Hepatocyte (in vitro differentiated cells): ENCODE data around the gene MLST8. TPM values are rescaled to one million over a fixed set of nuclear protein-coding genes. Genes with fewer than 3 reads are reported as not detected.

Source experiments
- DNase-seq: peaks from one replicate; pipeline ENCODE4 v3.0.0-alpha.2; 2016; ENCODE audit warnings: low spot score
- H2AFZ ChIP-seq: fragments of 200-600 bp; sonication (generic); 2 replicates; pipeline ENCODE4 v1.6.0; 2016; ENCODE audit warnings: antibody characterized with exemption, mild to moderate bottlenecking
- H3K27ac ChIP-seq: fragments of 200-600 bp; sonication (generic); 2 replicates; pipeline ENCODE4 v1.5.1; 2016; ENCODE audit warnings: mild to moderate bottlenecking
- H3K27me3 ChIP-seq: fragments of 200-600 bp; sonication (generic); 2 replicates; pipeline ENCODE4 v1.6.1; 2016
- H3K36me3 ChIP-seq: fragments of 200-600 bp; sonication (generic); replicated peaks from 2 replicates; pipeline ENCODE4 v1.5.1; 2016; ENCODE audit warnings: low read depth; ENCODE audit not compliant: insufficient read depth
- H3K4me1 ChIP-seq: fragments of 200-600 bp; sonication (generic); 2 replicates; pipeline ENCODE4 v1.5.1; 2016; ENCODE audit warnings: mild to moderate bottlenecking, moderate library complexity; ENCODE audit not compliant: insufficient read depth
- H3K4me2 ChIP-seq: fragments of 200-600 bp; sonication (generic); 2 replicates; pipeline ENCODE4 v1.6.0; 2016
- H3K4me3 ChIP-seq: fragments of 200-600 bp; sonication (generic); 2 replicates; pipeline ENCODE4 v1.5.1; 2016; ENCODE audit warnings: mild to moderate bottlenecking
- H3K79me2 ChIP-seq: fragments of 200-600 bp; sonication (generic); 2 replicates; pipeline ENCODE4 v1.6.0; 2017; ENCODE audit warnings: mild to moderate bottlenecking
- H3K9me2 ChIP-seq: fragments of 200-600 bp; sonication (generic); replicated peaks from 2 replicates; pipeline ENCODE4 v1.6.0; 2017; ENCODE audit warnings: mild to moderate bottlenecking; ENCODE audit not compliant: insufficient read depth
- H3K9me3 ChIP-seq: fragments of 200-600 bp; sonication (generic); 2 replicates; pipeline ENCODE4 v1.5.1; 2016; ENCODE audit warnings: low read depth, mild to moderate bottlenecking
- H4K20me1 ChIP-seq: fragments of 200-600 bp; sonication (generic); 2 replicates; pipeline ENCODE4 v1.6.0; 2016; ENCODE audit warnings: mild to moderate bottlenecking; ENCODE audit not compliant: insufficient read depth, poor library complexity, severe bottlenecking
- CTCF ChIP-seq: fragments of 200-600 bp; sonication (generic); IDR thresholded peaks from 2 replicates; pipeline ENCODE4 v1.5.1; 2016; ENCODE audit warnings: antibody characterized with exemption, mild to moderate bottlenecking; ENCODE audit not compliant: poor library complexity
- EZH2 ChIP-seq: fragments of 200-600 bp; sonication (generic); IDR thresholded peaks from 2 replicates; pipeline ENCODE4 v1.6.1; 2016; ENCODE audit warnings: antibody characterized with exemption, mild to moderate bottlenecking, borderline replicate concordance
- EZH2phosphoT487 ChIP-seq: fragments of 200-600 bp; sonication (generic); IDR thresholded peaks from one replicate; pipeline ENCODE4 v1.6.1; 2018; ENCODE audit warnings: antibody characterized with exemption, mild to moderate bottlenecking, low read depth, moderate library complexity; ENCODE audit not compliant: unreplicated experiment, severe bottlenecking
- WGBS: methylation state at CpG from one replicate; pipeline ENCODE4 v1.1.6; 2016; ENCODE audit warnings: low lambda C conversion rate; ENCODE audit errors: missing lambda C conversion rate; 5-methylcytosine and 5-hydroxymethylcytosine counted together
- polyA plus RNA-seq: library from polyadenylated mRNA; unstranded; fragments of >200 nt; fragmentation: Nextera tagmentation; extraction: Ambion mirVana; gene quantifications from 2 replicates; pipeline ENCODE4 v1.2.1, GENCODE V29; 2016
- total RNA-seq: library from RNA; depleted of rRNA; stranded (reverse); fragments of >200 nt; gene quantifications from 2 replicates; pipeline ENCODE4 v1.2.3, GENCODE V29; 2014

MLST8 gene
- total and polyA plus RNA-seq, 2 experiments from 2014 or later, result 28.3 to 88.3 TPM

DNA sequence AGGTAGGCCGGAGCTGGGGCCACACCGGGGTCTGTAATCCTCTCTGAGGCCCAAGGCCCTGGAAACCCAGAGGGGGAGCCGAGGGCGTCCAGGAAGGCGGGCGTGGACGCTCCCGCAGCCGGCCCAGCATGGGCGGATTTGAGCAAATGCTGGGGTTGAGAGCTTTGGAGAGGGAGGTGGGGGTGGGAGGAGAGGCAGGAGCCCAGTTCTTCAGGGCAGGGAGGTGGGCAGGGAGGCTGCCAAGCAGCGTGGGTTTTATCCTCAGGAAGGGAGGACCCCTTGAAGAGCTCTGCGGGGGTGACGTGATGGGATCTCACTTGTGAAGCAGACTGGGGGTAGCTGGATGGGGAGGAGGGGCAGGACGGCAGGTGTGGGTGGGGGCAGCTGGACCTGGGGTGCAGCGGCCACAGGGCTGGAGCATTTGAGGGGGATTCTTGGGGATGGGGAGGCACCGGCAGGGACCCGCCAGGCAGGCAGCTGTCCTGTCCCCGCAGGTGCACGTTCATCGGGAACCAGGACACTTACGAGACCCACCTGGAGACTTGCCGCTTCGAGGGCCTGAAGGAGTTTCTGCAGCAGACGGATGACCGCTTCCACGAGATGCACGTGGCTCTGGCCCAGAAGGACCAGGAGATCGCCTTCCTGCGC lies 32.4 kb upstream of the MLST8 start:
- Histone ChIP-seq H3K4me2 (no peak overlapping the region), H4K20me1 (no peaks in the 10 kb centered on the region), H3K4me3 (no peak overlapping the region), H3K27ac (no peak overlapping the region), H2AFZ (no peak overlapping the region), H3K9me2 (no peaks in the 10 kb centered on the region), H3K27me3 (no peaks in the 10 kb centered on the region), H3K79me2 (no peaks in the 10 kb centered on the region), H3K9me3 (no peaks in the 10 kb centered on the region), H3K36me3 (no peaks in the 10 kb centered on the region), H3K4me1 (no peaks in the 10 kb centered on the region)
- TF ChIP-seq EZH2phosphoT487, result no peak
- no peak for TF ChIP-seq CTCF
- no peak for TF ChIP-seq EZH2
- DNase-seq, result no peak
- 98% methylated on average over 28 of the region's 29 CpGs for WGBS

DNA sequence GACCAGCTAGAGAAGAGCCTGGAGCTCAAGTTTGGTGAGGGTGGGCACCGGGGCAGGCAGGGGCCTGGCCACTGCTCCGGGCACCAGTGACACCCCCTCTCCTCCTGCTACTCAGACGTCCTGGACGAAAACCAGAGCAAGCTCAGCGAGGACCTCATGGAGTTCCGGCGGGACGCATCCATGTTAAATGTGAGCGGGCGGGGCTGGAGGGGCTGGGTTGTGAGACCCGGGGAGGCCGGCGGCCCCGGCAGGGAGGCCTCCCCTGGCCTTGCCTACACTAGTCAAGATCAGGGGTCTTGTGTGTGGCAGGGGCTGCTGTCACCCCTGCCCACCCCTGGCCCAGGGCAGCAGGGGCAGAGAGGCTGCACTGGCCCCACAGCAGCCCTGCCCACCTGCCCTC lies 31.9 kb upstream of the MLST8 start:
- Histone ChIP-seq H3K9me2 (no peaks in the 10 kb centered on the region), H3K4me3 (no peak overlapping the region), H3K27me3 (no peaks in the 10 kb centered on the region), H3K4me2 (no peak overlapping the region), H3K36me3 (no peaks in the 10 kb centered on the region), H3K9me3 (no peaks in the 10 kb centered on the region), H3K4me1 (no peaks in the 10 kb centered on the region), H3K27ac (no peak overlapping the region), H4K20me1 (no peaks in the 10 kb centered on the region), H3K79me2 (no peaks in the 10 kb centered on the region), H2AFZ (no peak overlapping the region)
- WGBS, result 92% methylated on average over 14 of the region's 14 CpGs
- TF ChIP-seq EZH2 (no peak), CTCF (no peak), EZH2phosphoT487 (no peak)
- DNase-seq, result no peak

- Histone ChIP-seq H3K4me1 (no peaks in the 10 kb centered on the region), H3K9me2 (no peaks in the 10 kb centered on the region), H3K9me3 (no peaks in the 10 kb centered on the region), H2AFZ (no peak overlapping the region), H3K79me2 (no peaks in the 10 kb centered on the region), H4K20me1 (no peaks in the 10 kb centered on the region), H3K27me3 (no peaks in the 10 kb centered on the region), H3K36me3 (no peaks in the 10 kb centered on the region), H3K27ac (no peak overlapping the region), H3K4me2 (no peak overlapping the region), H3K4me3 (no peak overlapping the region)
- 100% methylated on average over 4 of the region's 4 CpGs for WGBS
- DNase-seq, result no peak
- TF ChIP-seq EZH2 (no peak), EZH2phosphoT487 (no peak), CTCF (no peak)
Measured at GRCh38 chr16:2173916-2174315, 31.3 kb upstream of the MLST8 start.
